ENCODE results near the gene TRIM26.

Gene TRIM26

GRCh38 chr6:30212865-30213666, at the start of gene TRIM26:
Gene TRIM26, minus strand, starts transcription at chr6:30213406. Its CDS starts 14,303 bp downstream, at chr6:30199103.
- H3K79me2 ChIP-seq (ENCODE audit: control insufficient read depth, low read length) = peaks cover 50% of the 10 kb centered on the region
- H3K27ac ChIP-seq (ENCODE audit: low read depth, low read length) = peak within 1 kb of the TSS; percentile 87

DNA sequence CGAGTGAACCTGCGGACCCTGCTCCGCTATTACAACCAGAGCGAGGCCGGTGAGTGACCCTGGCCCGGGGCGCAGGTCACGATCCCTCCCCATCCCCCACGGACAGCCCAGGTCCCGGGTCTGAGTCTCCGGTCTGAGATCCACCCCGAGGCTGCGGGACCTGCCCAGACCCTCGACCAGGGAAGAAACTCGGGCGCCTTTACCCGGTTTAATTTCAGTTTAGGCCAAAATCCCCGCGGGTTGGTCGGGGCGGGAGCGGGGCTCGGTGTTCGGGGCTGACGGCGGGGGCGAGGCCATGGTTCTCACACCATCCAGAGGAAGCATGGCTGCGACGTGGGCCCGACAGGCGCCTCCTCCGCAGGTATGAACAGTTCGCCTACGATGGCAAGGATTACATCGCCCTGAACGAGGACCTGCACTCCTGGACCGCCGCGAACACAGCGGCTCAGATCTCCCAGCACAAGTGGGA, 46.9 kb upstream of the TRIM26 start:
- Histone ChIP-seq H3K4me2 (ENCODE audit: low read length) (peak overlapping the region; percentile 76), H3K36me3 (ENCODE audit: control insufficient read depth, low read length) (no peaks in the 10 kb centered on the region; the same call in 1 of the 2 replicates), H3K79me2 (ENCODE audit: control insufficient read depth, low read length) (no peaks in the 10 kb centered on the region), H3F3A (ENCODE audit: control insufficient read depth, insufficient read depth) (no peaks in the 10 kb centered on the region), H3K9me3 (ENCODE audit: control insufficient read depth, insufficient read depth, low read length) (no peaks in the 10 kb centered on the region), H3K9me2 (replicated peaks; ENCODE audit: control insufficient read depth, low read length) (no peaks in the 10 kb centered on the region), H4K20me1 (ENCODE audit: control insufficient read depth, insufficient read depth, low read depth, low read length) (no peaks in the 10 kb centered on the region), H3K4me3 (ENCODE audit: low read length) (peak overlapping the region; percentile 93), H3K27me3 (ENCODE audit: control insufficient read depth, low read length) (no peaks in the 10 kb centered on the region), H3K4me1 (ENCODE audit: control insufficient read depth, low read length) (peaks cover 11% of the 10 kb centered on the region), H3K27ac (ENCODE audit: low read depth, low read length) (no peak overlapping the region)
- TF ChIP-seq, protein P1, sequence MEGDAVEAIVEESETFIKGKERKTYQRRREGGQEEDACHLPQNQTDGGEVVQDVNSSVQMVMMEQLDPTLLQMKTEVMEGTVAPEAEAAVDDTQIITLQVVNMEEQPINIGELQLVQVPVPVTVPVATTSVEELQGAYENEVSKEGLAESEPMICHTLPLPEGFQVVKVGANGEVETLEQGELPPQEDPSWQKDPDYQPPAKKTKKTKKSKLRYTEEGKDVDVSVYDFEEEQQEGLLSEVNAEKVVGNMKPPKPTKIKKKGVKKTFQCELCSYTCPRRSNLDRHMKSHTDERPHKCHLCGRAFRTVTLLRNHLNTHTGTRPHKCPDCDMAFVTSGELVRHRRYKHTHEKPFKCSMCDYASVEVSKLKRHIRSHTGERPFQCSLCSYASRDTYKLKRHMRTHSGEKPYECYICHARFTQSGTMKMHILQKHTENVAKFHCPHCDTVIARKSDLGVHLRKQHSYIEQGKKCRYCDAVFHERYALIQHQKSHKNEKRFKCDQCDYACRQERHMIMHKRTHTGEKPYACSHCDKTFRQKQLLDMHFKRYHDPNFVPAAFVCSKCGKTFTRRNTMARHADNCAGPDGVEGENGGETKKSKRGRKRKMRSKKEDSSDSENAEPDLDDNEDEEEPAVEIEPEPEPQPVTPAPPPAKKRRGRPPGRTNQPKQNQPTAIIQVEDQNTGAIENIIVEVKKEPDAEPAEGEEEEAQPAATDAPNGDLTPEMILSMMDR (IDR thresholded peaks at IDR 0.05; ENCODE audit: low read depth, low read length, poor library complexity, severe bottlenecking) = no peak
- no peak for TF ChIP-seq EZH2phosphoT487 (IDR thresholded peaks at IDR 0.05; ENCODE audit: borderline replicate concordance, low read length)

More at GRCh38 chr6:30212865-30213666, at the start of gene TRIM26:
- Histone ChIP-seq H3K9me2 (replicated peaks; ENCODE audit: control insufficient read depth, low read length) (no peaks in the 10 kb centered on the region), H3K4me2 (ENCODE audit: low read length) (peak within 1 kb of the TSS; percentile 87), H3K4me1 (ENCODE audit: control insufficient read depth, low read length) (peaks cover 68% of the 10 kb centered on the region), H3K36me3 (ENCODE audit: control insufficient read depth, low read length) (peaks cover 31% of the 10 kb centered on the region), H3K9me3 (ENCODE audit: control insufficient read depth, insufficient read depth, low read length) (no peaks in the 10 kb centered on the region), H3K27me3 (ENCODE audit: control insufficient read depth, low read length) (no peaks in the 10 kb centered on the region), H4K20me1 (ENCODE audit: control insufficient read depth, insufficient read depth, low read depth, low read length) (peaks cover 10% of the 10 kb centered on the region; the same call in 1 of the 2 replicates), H3K4me3 (ENCODE audit: low read length) (peak within 1 kb of the TSS; percentile 88), H3F3A (ENCODE audit: control insufficient read depth, insufficient read depth) (peaks cover 14% of the 10 kb centered on the region)
- TF ChIP-seq, protein P1 (IDR thresholded peaks at IDR 0.05; ENCODE audit: low read depth, low read length, poor library complexity, severe bottlenecking) = no peak
- TF ChIP-seq EZH2phosphoT487 (IDR thresholded peaks at IDR 0.05; ENCODE audit: borderline replicate concordance, low read length) = no peak

DNA sequence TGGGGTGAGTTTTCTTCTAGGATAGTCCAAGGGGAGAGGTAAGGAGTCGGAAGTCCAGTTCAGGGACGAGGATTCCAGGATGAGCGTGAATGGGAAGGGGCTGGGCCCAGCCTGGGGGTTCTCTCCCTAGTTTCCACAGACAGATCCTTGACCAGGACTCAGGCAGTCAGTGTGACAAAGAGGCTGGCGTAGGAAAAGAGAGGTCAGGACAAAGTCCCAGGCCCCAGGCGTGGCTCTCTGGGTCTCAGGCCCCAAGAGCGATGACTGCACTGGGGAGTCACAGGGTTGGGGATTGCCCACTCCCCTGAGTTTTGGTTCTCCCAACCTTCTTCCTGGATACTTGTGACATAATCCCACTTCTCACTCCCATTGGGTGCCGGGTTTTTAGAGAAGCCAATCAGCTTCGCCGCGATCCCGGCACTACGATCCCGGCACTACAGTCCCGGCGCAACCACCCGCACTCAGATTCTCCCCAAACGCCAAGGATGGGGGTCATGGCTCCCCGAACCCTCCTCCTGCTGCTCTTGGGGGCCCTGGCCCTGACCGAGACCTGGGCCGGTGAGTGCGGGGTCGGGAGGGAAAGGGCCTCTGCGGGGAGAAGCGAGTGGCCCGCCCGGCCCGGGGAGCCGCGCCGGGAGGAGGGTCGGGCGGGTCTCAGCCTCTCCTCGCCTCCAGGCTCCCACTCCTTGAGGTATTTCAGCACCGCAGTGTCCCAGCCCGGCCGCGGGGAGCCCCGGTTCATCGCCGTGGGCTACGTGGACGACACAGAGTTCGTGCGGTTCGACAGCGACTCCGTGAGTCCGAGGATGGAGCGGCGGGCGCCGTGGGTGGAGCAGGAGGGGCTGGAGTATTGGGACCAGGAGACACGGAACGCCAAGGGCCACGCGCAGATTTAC, 46.2 kb upstream of the TRIM26 start:
- Histone ChIP-seq H3K4me1 (ENCODE audit: control insufficient read depth, low read length) (peaks cover 11% of the 10 kb centered on the region), H3K4me2 (ENCODE audit: low read length) (peak overlapping the region; percentile 76), H3F3A (ENCODE audit: control insufficient read depth, insufficient read depth) (no peaks in the 10 kb centered on the region), H3K9me2 (replicated peaks; ENCODE audit: control insufficient read depth, low read length) (no peaks in the 10 kb centered on the region), H3K9me3 (ENCODE audit: control insufficient read depth, insufficient read depth, low read length) (no peaks in the 10 kb centered on the region), H3K27me3 (ENCODE audit: control insufficient read depth, low read length) (no peaks in the 10 kb centered on the region), H3K27ac (ENCODE audit: low read depth, low read length) (no peak overlapping the region), H3K36me3 (ENCODE audit: control insufficient read depth, low read length) (no peaks in the 10 kb centered on the region; the same call in 1 of the 2 replicates), H3K79me2 (ENCODE audit: control insufficient read depth, low read length) (no peaks in the 10 kb centered on the region), H3K4me3 (ENCODE audit: low read length) (peak overlapping the region; percentile 93), H4K20me1 (ENCODE audit: control insufficient read depth, insufficient read depth, low read depth, low read length) (no peaks in the 10 kb centered on the region)
- TF ChIP-seq, protein P1 (IDR thresholded peaks at IDR 0.05; ENCODE audit: low read depth, low read length, poor library complexity, severe bottlenecking) = peak; percentile 36
- TF ChIP-seq EZH2phosphoT487 (IDR thresholded peaks at IDR 0.05; ENCODE audit: borderline replicate concordance, low read length) = no peak

Measured in DOHH2 (cell line).